GM12878 (cell line): ENCODE data around the gene ROBO1.

Source experiments
- EP300 ChIP-seq, 2 experiments: fragments of 150-350 bp in 1 of 2; IDR thresholded peaks; 2 replicates each; pipeline ENCODE4 v1.6.1; 2011 to 2012; ENCODE audit warnings: low read depth in 2 of 2, low read length in 2 of 2, borderline replicate concordance in 1 of 2, improper control_type of control experiment in 1 of 2, inconsistent platforms in 1 of 2; ENCODE audit not compliant: control insufficient read depth in 1 of 2
- FOS ChIP-seq: IDR thresholded peaks from 3 replicates; pipeline ENCODE4 v1.6.1; 2011; ENCODE audit warnings: borderline replicate concordance; ENCODE audit not compliant: insufficient read length; ENCODE audit errors: extremely low read depth
- GATAD2B ChIP-seq: fragments of 450-650 bp; conservative IDR thresholded peaks from 2 replicates; pipeline ENCODE4 v1.6.1; 2017; ENCODE audit warnings: low read depth, mild to moderate bottlenecking, moderate library complexity
- POLR2AphosphoS5 ChIP-seq: IDR thresholded peaks from 2 replicates; pipeline ENCODE4 v1.6.1; 2011; ENCODE audit warnings: mild to moderate bottlenecking, low read length, inconsistent platforms
- SMC3 ChIP-seq: IDR thresholded peaks from 2 replicates; pipeline ENCODE4 v1.6.1; 2011; ENCODE audit warnings: low read length, improper control_type of control experiment, borderline replicate concordance
- TAF1 ChIP-seq: IDR thresholded peaks from 2 replicates; pipeline ENCODE4 v1.6.1; 2011; ENCODE audit warnings: mild to moderate bottlenecking, low read depth, low read length, borderline replicate concordance
- ZNF274 ChIP-seq: IDR thresholded peaks from one replicate; pipeline ENCODE4 v1.8.0; 2011; ENCODE audit not compliant: insufficient read length, insufficient read depth
- TF ChIP-seq, protein P1 (sequence below), 3 experiments: IDR thresholded peaks in 2 of 3; conservative IDR thresholded peaks in 1 of 3; 2 replicates each; pipeline ENCODE4 v1.5.1; 2011; ENCODE audit warnings: low read depth in 3 of 3, low read length in 3 of 3, mild to moderate bottlenecking in 3 of 3, control low read depth in 2 of 3, moderate library complexity in 2 of 3, inconsistent platforms in 1 of 3, mixed read lengths in 1 of 3; ENCODE audit not compliant: control insufficient read depth in 2 of 3, insufficient read depth in 1 of 3; ENCODE audit errors: extremely low read depth in 1 of 3
- TF ChIP-seq, protein P2 (sequence below): fragments of 450-650 bp; IDR thresholded peaks from 2 replicates; pipeline ENCODE4 v1.6.1; 2017; ENCODE audit warnings: mild to moderate bottlenecking, moderate library complexity
- TF ChIP-seq, protein P3 (sequence below): IDR thresholded peaks from 2 replicates; pipeline ENCODE4 v1.6.1; 2012; ENCODE audit warnings: mild to moderate bottlenecking, low read depth, low read length

DNA sequence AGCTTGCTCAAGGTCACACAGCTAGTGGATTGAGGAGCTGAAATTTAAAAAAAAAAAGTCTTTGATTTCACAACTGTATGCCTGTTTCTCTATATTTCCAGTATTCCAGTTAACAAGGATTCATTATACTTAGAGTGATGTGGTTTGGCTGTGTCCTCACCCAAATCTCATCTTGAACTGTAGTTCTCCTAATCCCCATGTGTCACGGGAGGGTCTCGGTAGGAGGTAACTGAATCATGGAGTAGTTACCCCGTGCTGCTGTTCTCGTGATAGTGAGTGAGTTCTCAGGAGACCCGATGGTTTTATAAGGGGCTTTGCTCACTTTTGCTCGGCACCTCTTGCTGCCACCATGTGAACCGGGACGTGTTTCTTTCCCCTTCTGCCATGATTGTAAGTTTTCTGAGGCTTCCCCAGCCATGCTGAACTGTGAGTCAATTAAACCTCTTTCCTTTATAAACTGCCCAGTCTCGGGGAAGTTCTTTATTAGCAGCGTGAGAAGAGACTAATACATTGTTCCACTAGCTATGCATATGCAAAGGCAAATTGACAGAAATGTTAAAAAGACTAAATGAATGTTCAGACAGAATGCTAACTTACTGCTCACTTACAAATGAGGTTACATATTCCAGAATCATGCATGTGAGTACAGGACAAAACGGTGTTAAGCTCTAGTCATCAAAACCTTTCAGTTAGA is 1101.9 kb downstream of the ROBO1 start:
- TF ChIP-seq ZNF274 (no peak), FOS (no peak), POLR2AphosphoS5 (no peak), TAF1 (no peak), GATAD2B (no peak), EP300 (IDR thresholded peaks at IDR 0.05; ENCODE audit: borderline replicate concordance in 1 of 2, control insufficient read depth in 1 of 2, low read depth in 2 of 2, low read length in 2 of 2) (no peak), SMC3 (no peak)
- TF ChIP-seq, protein P1, sequence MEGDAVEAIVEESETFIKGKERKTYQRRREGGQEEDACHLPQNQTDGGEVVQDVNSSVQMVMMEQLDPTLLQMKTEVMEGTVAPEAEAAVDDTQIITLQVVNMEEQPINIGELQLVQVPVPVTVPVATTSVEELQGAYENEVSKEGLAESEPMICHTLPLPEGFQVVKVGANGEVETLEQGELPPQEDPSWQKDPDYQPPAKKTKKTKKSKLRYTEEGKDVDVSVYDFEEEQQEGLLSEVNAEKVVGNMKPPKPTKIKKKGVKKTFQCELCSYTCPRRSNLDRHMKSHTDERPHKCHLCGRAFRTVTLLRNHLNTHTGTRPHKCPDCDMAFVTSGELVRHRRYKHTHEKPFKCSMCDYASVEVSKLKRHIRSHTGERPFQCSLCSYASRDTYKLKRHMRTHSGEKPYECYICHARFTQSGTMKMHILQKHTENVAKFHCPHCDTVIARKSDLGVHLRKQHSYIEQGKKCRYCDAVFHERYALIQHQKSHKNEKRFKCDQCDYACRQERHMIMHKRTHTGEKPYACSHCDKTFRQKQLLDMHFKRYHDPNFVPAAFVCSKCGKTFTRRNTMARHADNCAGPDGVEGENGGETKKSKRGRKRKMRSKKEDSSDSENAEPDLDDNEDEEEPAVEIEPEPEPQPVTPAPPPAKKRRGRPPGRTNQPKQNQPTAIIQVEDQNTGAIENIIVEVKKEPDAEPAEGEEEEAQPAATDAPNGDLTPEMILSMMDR (IDR thresholded peaks at IDR 0.05 in 2 of 3, conservative IDR thresholded peaks at IDR 0.05 in 1 of 3; ENCODE audit: control insufficient read depth in 2 of 3, extremely low read depth in 1 of 3, insufficient read depth in 1 of 3, low read depth in 3 of 3, low read length in 3 of 3), result no peak
- TF ChIP-seq, protein P2, sequence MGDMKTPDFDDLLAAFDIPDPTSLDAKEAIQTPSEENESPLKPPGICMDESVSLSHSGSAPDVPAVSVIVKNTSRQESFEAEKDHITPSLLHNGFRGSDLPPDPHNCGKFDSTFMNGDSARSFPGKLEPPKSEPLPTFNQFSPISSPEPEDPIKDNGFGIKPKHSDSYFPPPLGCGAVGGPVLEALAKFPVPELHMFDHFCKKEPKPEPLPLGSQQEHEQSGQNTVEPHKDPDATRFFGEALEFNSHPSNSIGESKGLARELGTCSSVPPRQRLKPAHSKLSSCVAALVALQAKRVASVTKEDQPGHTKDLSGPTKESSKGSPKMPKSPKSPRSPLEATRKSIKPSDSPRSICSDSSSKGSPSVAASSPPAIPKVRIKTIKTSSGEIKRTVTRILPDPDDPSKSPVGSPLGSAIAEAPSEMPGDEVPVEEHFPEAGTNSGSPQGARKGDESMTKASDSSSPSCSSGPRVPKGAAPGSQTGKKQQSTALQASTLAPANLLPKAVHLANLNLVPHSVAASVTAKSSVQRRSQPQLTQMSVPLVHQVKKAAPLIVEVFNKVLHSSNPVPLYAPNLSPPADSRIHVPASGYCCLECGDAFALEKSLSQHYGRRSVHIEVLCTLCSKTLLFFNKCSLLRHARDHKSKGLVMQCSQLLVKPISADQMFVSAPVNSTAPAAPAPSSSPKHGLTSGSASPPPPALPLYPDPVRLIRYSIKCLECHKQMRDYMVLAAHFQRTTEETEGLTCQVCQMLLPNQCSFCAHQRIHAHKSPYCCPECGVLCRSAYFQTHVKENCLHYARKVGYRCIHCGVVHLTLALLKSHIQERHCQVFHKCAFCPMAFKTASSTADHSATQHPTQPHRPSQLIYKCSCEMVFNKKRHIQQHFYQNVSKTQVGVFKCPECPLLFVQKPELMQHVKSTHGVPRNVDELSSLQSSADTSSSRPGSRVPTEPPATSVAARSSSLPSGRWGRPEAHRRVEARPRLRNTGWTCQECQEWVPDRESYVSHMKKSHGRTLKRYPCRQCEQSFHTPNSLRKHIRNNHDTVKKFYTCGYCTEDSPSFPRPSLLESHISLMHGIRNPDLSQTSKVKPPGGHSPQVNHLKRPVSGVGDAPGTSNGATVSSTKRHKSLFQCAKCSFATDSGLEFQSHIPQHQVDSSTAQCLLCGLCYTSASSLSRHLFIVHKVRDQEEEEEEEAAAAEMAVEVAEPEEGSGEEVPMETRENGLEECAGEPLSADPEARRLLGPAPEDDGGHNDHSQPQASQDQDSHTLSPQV, result no peak
- TF ChIP-seq, protein P3, sequence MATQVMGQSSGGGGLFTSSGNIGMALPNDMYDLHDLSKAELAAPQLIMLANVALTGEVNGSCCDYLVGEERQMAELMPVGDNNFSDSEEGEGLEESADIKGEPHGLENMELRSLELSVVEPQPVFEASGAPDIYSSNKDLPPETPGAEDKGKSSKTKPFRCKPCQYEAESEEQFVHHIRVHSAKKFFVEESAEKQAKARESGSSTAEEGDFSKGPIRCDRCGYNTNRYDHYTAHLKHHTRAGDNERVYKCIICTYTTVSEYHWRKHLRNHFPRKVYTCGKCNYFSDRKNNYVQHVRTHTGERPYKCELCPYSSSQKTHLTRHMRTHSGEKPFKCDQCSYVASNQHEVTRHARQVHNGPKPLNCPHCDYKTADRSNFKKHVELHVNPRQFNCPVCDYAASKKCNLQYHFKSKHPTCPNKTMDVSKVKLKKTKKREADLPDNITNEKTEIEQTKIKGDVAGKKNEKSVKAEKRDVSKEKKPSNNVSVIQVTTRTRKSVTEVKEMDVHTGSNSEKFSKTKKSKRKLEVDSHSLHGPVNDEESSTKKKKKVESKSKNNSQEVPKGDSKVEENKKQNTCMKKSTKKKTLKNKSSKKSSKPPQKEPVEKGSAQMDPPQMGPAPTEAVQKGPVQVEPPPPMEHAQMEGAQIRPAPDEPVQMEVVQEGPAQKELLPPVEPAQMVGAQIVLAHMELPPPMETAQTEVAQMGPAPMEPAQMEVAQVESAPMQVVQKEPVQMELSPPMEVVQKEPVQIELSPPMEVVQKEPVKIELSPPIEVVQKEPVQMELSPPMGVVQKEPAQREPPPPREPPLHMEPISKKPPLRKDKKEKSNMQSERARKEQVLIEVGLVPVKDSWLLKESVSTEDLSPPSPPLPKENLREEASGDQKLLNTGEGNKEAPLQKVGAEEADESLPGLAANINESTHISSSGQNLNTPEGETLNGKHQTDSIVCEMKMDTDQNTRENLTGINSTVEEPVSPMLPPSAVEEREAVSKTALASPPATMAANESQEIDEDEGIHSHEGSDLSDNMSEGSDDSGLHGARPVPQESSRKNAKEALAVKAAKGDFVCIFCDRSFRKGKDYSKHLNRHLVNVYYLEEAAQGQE, result no peak
